Tibial nerve (tissue), 4 donors: ENCODE measurements around the gene PLCL2. TPM values are rescaled to one million over a fixed set of nuclear protein-coding genes. Genes with fewer than 3 reads are reported as not detected.
"Not testable (repeated sequence)": the region's sequence is repeated elsewhere in the genome, so short reads cannot be mapped to it uniquely, and the experiment has no call there.

Source experiments
- DNase-seq, 2 donors: peaks; one replicate each; pipeline ENCODE4 v3.0.0-alpha.2; 2019; ENCODE audit warnings: low spot score in 2 of 2
- H3K27ac ChIP-seq, 4 donors: fragments of 200-600 bp; sonication (generic) in 3 of 4; one replicate each; pipeline ENCODE4 v1.5.1; 2017 to 2019; ENCODE audit warnings: mild to moderate bottlenecking in 1 of 4
- H3K27me3 ChIP-seq, 2 donors: fragments of 200-600 bp; sonication (generic) in 1 of 2; one replicate each; pipeline versions ENCODE4 v1.5.1 to v1.6.0; 2017 to 2019
- H3K36me3 ChIP-seq, 3 donors: fragments of 200-600 bp; sonication (generic); one replicate each; pipeline ENCODE4 v1.5.1; 2018 to 2019
- H3K4me1 ChIP-seq, 4 donors: fragments of 200-600 bp; sonication (generic) in 3 of 4; one replicate each; pipeline ENCODE4 v1.5.1; 2017 to 2019
- H3K4me3 ChIP-seq, 4 donors: fragments of 200-600 bp; sonication (generic) in 3 of 4; one replicate each; pipeline ENCODE4 v1.5.1; 2017 to 2019; ENCODE audit warnings: mild to moderate bottlenecking in 1 of 4, moderate library complexity in 1 of 4
- H3K9me3 ChIP-seq, 4 donors: fragments of 200-600 bp; sonication (generic) in 3 of 4; one replicate each; pipeline ENCODE4 v1.5.1; 2017 to 2019
- EP300 ChIP-seq, 2 donors: sonication (generic); formaldehyde crosslinking; IDR thresholded peaks; one replicate each; pipeline ENCODE4 v1.6.1; 2017; ENCODE audit warnings: antibody characterized with exemption in 2 of 2, mild to moderate bottlenecking in 1 of 2
- POLR2A ChIP-seq, 2 donors: fragments of 450-650 bp; IDR thresholded peaks; one replicate each; pipeline ENCODE4 v1.6.1; 2017; ENCODE audit warnings: antibody characterized with exemption in 2 of 2, mild to moderate bottlenecking in 2 of 2, moderate library complexity in 2 of 2
- WGBS, 2 donors: methylation state at CpG; one replicate each; pipeline ENCODE4 v1.1.5; 2018; 5-methylcytosine and 5-hydroxymethylcytosine counted together
- total RNA-seq, 4 donors: library from RNA; depleted of rRNA; stranded (reverse); fragments of >200 nt; gene quantifications; one replicate each; pipeline ENCODE4 v1.1.0, GENCODE V29; 2016
- TF ChIP-seq, protein P1 (sequence below), 5 experiments: fragments of 200-600 bp in 3 of 5; fragments of 450-650 bp in 2 of 5; sonication (generic) in 3 of 5; IDR thresholded peaks; one replicate each; pipeline ENCODE4 v1.5.1; 2016 to 2019; ENCODE audit warnings: antibody characterized with exemption in 5 of 5, mild to moderate bottlenecking in 3 of 5, moderate library complexity in 2 of 5

PLCL2 gene
- total RNA-seq, 4 donors from 2014 or later = 17.7 to 39.3 (median 29.0) TPM

DNA sequence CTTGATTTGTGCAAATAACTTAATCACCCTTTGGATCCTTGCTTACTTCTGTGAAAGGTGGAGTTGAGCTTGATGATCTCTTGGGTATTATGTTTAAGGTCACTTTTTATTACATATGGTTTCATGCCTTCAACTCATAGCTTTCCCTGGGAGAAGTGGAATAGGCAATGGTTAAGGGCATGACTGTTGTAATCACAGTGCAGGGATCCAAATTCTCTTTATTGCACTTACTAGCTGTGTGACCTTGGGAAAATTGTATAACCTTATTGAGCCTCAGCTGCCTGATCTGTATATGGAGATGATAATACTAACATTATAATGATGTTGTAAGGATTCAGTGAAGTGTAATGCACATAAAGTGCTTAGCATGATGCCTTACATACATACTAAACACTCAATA lies 59.1 kb downstream of the PLCL2 start:
- no peak overlapping the region for H3K4me3 ChIP-seq
- no peaks in the 10 kb centered on the region for H3K9me3 ChIP-seq
- H3K27ac ChIP-seq = no peak overlapping the region
- TF ChIP-seq, protein P1, sequence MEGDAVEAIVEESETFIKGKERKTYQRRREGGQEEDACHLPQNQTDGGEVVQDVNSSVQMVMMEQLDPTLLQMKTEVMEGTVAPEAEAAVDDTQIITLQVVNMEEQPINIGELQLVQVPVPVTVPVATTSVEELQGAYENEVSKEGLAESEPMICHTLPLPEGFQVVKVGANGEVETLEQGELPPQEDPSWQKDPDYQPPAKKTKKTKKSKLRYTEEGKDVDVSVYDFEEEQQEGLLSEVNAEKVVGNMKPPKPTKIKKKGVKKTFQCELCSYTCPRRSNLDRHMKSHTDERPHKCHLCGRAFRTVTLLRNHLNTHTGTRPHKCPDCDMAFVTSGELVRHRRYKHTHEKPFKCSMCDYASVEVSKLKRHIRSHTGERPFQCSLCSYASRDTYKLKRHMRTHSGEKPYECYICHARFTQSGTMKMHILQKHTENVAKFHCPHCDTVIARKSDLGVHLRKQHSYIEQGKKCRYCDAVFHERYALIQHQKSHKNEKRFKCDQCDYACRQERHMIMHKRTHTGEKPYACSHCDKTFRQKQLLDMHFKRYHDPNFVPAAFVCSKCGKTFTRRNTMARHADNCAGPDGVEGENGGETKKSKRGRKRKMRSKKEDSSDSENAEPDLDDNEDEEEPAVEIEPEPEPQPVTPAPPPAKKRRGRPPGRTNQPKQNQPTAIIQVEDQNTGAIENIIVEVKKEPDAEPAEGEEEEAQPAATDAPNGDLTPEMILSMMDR (IDR thresholded peaks at IDR 0.05) = no peak
- TF ChIP-seq POLR2A (IDR thresholded peaks at IDR 0.05) (no peak), EP300 (IDR thresholded peaks at IDR 0.05) (no peak)
- H3K27me3 ChIP-seq = no peaks in the 10 kb centered on the region
- H3K36me3 ChIP-seq = no peaks in the 10 kb centered on the region
- no peak for DNase-seq
- H3K4me1 ChIP-seq = peaks cover 0 to 8% (median 0%) of the 10 kb centered on the region in 4 donors

DNA sequence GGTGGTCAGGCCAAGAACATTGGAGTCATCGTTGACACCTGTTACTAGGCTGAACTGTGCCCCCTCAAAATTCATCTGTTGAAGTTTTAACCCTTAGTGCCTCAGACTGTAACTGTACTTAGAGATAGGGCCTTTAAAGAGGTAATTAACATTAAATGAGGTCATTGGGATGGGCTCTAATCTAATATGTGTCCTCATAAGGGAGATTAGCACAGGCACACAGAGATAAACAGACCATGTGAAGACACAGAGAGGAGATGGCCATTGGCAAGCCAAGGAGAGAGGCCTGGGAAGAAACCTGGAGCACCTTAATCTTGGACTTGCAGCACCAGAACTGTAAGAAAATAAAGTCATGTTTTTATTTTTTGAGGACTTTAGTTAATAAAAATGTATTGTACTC lies 59.6 kb downstream of the PLCL2 start:
- WGBS, 2 donors = 78 to 80% methylated on average over 1 of the region's 1 CpG
- no peak for DNase-seq
- H3K9me3 ChIP-seq = no peaks in the 10 kb centered on the region
- no peak overlapping the region for H3K27ac ChIP-seq
- H3K4me3 ChIP-seq = no peak overlapping the region
- no peaks in the 10 kb centered on the region for H3K36me3 ChIP-seq
- TF ChIP-seq POLR2A (IDR thresholded peaks at IDR 0.05) (no peak), EP300 (IDR thresholded peaks at IDR 0.05) (no peak)
- TF ChIP-seq, protein P1 (IDR thresholded peaks at IDR 0.05) = no peak
- peaks cover 0 to 8% (median 0%) of the 10 kb centered on the region in 4 donors for H3K4me1 ChIP-seq
- no peaks in the 10 kb centered on the region for H3K27me3 ChIP-seq

- DNase-seq = no peak
- TF ChIP-seq POLR2A (IDR thresholded peaks at IDR 0.05) = no peak
- no peak for TF ChIP-seq EP300 (IDR thresholded peaks at IDR 0.05)
- TF ChIP-seq, protein P1 (IDR thresholded peaks at IDR 0.05) = no peak
- Histone ChIP-seq H3K36me3 (no peaks in the 10 kb centered on the region), H3K9me3 (no peaks in the 10 kb centered on the region), H3K4me1 (peaks cover 0 to 8% (median 0%) of the 10 kb centered on the region in 4 donors), H3K27me3 (no peaks in the 10 kb centered on the region), H3K27ac (no peak overlapping the region), H3K4me3 (no peak overlapping the region)
Measured at GRCh38 chr3:16945330-16945729, 60.6 kb downstream of the PLCL2 start.

- 91% methylated on average over 2 of the region's 2 CpGs for WGBS, 2 donors
- peaks cover 0 to 5% (median 0%) of the 10 kb centered on the region in 4 donors for H3K9me3 ChIP-seq
- no peak for DNase-seq
- no peaks in the 10 kb centered on the region for H3K36me3 ChIP-seq
- H3K4me1 ChIP-seq = no peaks in the 10 kb centered on the region
- TF ChIP-seq, protein P1 (IDR thresholded peaks at IDR 0.05) = no peak
- no peak for TF ChIP-seq EP300 (IDR thresholded peaks at IDR 0.05)
- no peak for TF ChIP-seq POLR2A (IDR thresholded peaks at IDR 0.05)
- H3K27me3 ChIP-seq = no peaks in the 10 kb centered on the region
- no peak overlapping the region for H3K27ac ChIP-seq
- H3K4me3 ChIP-seq = no peak overlapping the region
Measured at GRCh38 chr3:16950282-16950681, 65.5 kb downstream of the PLCL2 start.

- Histone ChIP-seq H3K36me3 (no peaks in the 10 kb centered on the region), H3K9me3 (peaks cover 0 to 5% (median 0%) of the 10 kb centered on the region in 4 donors), H3K4me1 (no peaks in the 10 kb centered on the region), H3K27ac (no peak overlapping the region), H3K4me3 (no peak overlapping the region), H3K27me3 (no peaks in the 10 kb centered on the region)
- no peak for DNase-seq
- TF ChIP-seq EP300 (IDR thresholded peaks at IDR 0.05) = no peak
- TF ChIP-seq, protein P1 (IDR thresholded peaks at IDR 0.05) = no peak
- TF ChIP-seq POLR2A (IDR thresholded peaks at IDR 0.05) = no peak
- 87 to 89% methylated on average over 1 of the region's 1 CpG for WGBS, 2 donors
Measured at GRCh38 chr3:16950845-16951244, 66.1 kb downstream of the PLCL2 start.

DNA sequence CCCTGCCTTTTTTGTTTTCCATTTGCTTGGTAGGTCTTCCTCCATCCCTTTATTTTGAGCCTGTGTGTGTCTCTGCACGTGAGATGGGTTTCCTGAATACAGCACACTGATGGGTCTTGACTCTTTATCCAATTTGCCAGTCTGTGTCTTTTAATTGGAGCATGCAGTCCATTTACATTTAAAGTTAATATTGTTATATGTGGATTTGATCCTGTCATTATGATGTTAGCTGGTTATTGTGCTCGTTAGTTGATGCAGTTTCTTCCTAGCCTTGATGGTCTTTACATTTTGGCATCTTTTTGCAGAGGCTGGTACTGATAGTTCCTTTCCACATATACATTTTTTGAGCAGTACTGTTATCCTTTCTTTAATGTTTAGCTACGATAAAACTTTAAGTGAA lies 73.1 kb downstream of the PLCL2 start:
- not testable (repeated sequence) for DNase-seq, H3K4me1 ChIP-seq, H3K4me3 ChIP-seq, H3K36me3 ChIP-seq, H3K27ac ChIP-seq, H3K27me3 ChIP-seq
- H3K9me3 ChIP-seq = peaks cover 0 to 10% (median 1%) of the 10 kb centered on the region in 4 donors
- WGBS, 2 donors = 79 to 92% methylated on average over 3 of the region's 3 CpGs
